ENCODE measurements around the gene MARK3.

The MARK3 gene

DNA sequence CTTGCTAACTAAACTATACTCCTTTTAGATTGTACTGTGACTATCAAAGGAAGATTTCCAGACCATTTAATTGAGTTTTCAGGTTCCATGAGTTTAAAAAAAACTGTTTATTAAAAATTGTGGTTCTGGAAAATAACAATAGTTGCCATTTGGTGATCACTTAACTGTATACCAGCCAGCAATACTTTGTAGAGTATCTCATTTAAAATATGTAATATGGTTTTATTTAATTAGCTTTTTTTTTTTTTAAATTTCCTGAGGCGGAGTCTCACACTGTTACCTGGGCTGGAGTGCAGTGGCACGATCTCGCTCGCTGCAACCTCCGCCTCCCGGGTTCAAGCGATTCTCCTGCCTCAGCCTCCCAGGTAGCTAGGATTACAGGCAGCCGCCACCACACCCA lies 7.4 kb downstream of the MARK3 start:
- DNase-seq: no peak
- intact Hi-C loops (cut with DNase I): loop anchor here (10.0 kb wide), 1 partner anchor 112 kb away; no protein-coding TSS in a partner anchor

DNA sequence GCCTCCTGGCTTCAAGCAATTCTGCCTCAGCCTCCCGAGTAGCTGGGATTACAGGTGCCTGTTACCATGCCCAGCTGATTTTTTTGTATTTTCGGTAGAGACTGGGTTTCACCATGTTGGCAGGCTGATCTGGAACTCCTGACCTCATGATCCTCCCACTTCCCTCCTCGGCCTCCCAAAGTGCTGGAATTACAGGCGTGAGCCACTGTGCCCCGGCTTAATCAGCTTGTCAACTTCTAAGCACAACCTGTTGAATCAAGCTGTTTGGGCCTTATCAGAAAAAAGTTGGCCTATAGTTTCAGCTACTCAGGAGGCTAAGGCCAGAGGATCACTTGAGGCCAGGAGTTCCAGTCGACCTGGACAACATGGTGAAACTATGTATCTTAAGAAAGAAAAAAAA lies 7.9 kb downstream of the MARK3 start:
- intact Hi-C loops (cut with DNase I): loop anchor here (10.0 kb wide), 1 partner anchor 112 kb away; no protein-coding TSS in a partner anchor
- DNase-seq: no peak

DNA sequence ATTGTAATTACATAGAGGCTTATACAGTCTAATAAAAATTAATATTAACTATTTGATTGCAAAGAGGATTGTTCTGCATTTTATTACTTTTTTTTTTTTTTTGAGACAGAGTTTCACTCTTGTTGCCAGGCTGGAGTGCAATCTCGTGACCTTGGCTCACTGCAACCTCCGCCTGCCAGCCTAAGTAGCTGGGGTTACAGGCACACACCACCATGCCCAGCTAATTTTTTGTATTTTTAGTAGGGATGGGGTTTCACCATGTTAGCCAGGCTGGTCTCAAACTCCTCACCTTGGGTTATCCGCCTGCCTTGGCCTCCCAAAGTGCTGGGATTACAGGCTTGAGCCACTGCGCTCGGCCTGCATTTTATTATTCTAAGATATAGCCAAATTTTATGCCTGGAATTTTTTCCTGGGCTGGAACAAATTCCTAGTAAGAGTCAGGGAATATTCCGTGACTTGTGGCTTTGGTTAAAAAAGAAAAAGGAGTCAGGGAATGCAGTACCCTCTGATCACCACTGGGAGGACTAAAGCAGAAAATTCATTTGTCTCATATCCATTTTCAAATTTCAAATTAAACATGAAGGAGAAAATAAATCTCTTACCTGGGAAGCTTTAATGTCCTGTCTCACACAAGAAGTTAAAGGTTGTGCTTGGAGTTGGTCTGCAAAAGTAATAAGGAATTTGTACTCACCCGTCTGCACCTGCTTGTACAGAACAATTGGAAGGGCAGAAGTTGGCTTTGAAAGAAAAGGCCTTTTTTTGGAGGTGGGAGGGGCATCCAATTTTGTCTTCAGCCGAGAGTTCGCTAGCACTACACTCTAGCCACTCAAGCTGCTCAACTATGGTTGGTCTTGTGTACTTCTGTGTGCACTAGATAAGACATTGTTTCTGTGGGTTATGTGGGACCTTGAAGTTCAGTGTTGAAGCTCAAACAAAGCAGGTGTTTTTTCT lies 8.7 kb downstream of the MARK3 start:
- no peak for DNase-seq
- intact Hi-C loops (cut with DNase I): loop anchor here (10.0 kb wide), 1 partner anchor 111 kb away; no protein-coding TSS in a partner anchor

DNA sequence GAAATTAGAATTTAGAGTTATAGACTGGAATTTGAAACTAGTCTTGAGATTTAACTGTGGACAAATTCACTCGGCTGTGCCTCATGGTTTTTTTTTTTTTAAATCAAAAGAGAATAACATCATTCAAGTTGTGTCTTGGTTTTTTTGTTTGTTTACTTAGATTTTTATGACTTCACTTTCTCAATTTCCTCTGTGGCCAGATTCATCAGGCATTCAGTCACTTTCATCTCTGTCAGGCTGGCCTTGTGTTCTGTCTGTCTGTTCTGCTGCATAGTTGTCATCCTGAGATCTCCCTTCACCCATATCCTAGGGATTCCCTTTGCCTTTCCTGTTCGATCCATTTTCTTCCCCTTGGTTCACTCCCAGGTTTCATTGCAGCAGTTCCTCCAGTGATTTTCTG lies 10.0 kb downstream of the MARK3 start:
- no peak for DNase-seq
- intact Hi-C loops (cut with DNase I): loop anchor here (10.0 kb wide), 1 partner anchor 110 kb away; no protein-coding TSS in a partner anchor

DNA sequence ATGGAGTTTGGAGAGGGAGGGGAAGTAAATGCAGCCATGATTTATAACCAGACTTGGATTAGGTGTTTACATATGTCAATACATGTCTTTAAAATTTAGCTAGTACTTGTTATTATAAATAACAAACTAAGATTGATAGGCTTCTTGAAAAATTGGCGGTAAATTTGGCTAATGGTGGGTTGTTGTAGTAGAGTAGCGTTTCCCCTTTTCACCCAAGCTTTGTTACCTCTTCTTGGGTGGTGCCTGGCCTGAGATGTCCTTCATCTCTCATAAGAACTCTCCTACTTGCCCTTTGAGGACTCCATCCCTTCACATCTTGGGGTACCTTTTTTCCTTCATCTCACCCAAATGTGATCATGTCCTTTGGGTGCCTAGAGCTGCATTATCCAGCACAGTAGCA lies 11.2 kb downstream of the MARK3 start:
- no peak for DNase-seq
- intact Hi-C loops (cut with DNase I): loop anchor here (10.0 kb wide), 1 partner anchor 108 kb away; no protein-coding TSS in a partner anchor

DNA sequence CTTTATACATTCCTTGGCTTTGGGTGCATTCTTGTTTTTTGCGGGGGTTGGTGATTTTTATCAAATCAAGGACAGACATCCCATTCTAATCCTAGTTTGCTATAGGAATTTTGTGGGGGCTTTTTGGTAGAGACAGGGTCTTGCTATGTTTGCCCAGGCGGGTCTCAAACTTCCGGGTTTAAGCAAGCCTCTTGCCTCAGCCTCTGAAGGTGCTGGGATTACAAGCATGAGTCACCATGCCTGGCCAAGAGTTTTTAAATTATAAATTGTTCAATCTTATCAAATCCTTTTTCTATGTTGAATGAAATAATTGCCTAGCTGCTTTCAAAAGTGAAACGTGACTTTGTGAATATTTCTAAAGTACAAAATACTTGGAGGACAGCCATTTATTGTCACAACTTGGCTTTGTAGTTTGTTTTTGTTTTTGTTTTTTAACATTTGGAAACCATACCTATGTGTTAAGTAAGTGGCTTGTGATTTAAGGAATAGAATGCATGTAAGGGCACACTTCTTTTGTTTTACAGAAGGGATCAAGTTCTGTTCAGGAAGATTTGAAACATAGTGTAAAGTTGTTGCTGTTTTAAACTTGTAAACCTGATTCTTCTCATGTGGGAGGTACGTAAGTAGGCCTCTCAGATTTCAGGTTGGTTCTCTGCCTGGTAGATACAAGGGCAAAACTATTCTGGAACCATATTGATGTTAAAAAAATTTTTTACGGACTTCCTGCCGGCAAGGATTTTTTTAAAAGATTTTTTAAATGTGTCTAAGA lies 13.4 kb downstream of the MARK3 start:
- intact Hi-C loops (cut with DNase I): loop anchor here (10.0 kb wide), 1 partner anchor 106 kb away; no protein-coding TSS in a partner anchor
- DNase-seq: no peak

DNA sequence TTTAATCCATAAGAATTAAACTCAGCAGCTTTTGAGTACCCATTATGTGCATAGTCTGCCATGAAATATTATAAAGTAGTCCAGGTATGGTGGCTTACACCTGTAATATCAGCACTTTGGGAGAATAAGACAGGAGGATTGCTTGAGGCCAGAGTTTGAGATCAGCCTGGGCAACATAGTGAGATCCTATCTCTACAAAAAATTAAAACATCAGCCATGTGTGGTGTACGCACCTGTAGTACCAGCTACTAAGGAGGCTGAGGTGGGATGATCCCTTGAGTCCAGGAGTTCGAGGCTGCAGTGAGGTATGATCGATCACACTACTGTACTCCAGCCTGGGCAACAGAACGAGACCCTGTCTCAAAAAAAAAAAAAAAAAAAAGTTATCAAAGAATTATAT lies 15.3 kb downstream of the MARK3 start:
- intact Hi-C loops (cut with DNase I): no loop called here
- DNase-seq: no peak

DNA sequence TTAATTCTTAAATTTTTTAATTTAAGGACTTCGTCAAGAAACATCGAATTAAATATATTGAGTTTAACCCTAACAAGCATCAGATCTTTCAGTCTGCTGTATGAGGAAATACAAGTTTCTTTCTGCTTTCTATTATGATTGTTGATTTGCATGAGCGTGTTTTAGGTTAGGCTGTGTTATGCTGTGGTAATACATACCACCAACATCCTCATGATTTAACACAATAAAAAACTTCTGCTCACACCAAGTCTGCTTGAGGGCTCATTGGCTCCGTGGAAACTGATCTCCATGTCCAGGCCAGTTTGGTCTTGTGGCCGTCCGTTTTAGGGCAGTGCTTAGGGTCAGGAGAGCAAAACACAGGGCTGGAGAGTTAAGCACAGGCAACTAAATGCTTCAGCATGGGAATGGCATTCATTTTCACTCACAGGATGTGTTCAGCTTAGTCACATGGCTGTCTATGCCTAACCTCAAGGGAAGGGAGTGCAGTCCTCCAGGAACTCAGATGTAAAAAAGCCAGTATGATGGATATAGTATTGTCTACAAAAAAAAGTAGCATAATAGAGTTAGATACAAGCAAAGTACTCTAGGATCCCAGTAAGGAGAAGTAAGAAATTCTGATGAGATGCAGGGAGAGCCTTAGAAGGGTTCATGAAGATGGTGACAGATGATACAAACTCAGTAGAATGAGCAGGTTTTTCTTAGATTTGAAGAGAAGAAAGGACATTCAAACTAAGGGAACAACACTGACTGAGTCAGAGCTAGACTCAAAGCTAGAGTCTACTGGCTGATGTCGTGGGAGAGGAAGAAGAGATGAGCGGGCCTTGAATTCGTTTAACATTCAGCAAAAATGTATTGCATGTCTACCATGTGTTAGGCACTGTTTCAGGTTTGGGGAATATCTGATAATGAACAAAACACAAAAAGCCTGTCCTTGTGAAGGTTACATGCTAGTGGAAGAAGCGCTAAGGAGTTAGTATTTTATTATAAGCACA lies 16.3 kb downstream of the MARK3 start:
- DNase-seq: no peak
- intact Hi-C loops (cut with DNase I): no loop called here

DNA sequence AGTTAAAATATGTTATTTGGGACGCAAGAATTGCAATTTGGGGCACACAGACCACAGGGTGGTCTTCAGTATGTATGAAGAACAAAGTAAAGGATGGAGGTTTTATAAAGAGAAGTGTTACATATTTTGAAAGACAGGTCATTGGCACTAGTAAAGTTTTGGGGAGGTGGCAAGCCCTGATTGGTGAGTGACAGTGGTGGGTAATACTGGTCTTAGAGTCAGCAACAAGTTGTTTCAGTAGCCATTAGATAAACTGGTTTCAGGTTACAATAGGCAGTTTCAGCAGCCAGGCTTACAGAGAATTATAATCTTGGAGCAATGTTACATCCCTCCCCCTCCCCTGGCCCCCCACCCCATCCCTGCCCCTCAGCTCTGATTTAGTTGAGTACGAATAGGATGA lies 17.5 kb downstream of the MARK3 start:
- intact Hi-C loops (cut with DNase I): no loop called here
- no peak for DNase-seq

DNA sequence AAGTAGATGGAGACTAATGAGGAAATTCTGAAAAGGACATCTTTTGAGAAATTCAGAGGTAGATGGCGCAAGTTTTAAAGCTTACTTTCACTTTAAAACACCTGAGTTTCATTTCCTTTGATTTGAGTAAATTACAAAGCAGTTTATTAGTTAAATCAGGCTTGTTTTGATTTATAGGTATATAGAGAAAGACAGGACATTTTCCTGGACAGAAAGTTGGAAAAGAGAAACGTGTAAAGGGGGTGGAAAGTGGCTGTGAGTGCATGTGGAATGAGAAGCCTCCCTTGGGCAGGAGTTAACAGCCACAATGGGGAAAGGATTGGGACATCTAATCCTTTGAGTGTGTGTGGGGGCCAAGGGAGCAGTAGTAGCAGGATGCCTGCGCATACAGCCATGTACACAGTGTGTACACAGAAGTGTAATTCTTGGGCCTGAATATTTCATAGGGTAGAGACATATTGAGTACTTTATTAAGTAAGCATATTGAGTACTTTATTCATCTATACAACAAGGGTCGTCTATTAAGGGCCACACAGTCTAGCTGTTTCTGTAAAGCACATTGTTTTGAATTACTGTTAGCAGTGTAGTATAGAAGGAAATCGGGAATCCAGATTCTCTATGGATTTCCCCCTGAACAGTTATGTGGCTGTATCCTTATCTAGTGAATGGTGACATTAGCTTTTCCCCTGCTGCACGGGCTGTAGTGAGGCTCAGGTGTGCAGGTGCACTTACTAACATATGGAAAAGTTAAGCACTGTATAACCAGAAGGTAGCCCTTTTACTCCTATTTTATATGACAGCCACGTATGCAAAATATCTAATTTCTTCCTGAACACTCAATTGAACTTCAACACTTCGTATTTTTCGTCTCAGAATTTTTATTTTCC lies 19.1 kb downstream of the MARK3 start:
- DNase-seq: no peak
- intact Hi-C loops (cut with DNase I): no loop called here

DNA sequence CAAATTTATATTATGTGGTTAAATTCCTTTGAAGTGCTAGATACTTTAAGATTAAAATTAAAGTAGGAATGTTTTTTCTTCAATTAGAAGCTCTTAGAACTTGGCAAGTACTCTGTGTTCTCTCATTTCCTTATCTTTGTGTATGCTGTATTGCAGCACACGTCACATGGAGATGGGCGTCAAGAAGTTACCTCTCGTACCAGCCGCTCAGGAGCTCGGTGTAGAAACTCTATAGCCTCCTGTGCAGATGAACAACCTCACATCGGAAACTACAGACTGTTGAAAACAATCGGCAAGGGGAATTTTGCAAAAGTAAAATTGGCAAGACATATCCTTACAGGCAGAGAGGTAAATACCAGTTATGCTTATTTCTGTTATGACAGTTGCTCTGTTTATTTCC lies 19.7 kb downstream of the MARK3 start:
- no peak for DNase-seq
- intact Hi-C loops (cut with DNase I): no loop called here

DNA sequence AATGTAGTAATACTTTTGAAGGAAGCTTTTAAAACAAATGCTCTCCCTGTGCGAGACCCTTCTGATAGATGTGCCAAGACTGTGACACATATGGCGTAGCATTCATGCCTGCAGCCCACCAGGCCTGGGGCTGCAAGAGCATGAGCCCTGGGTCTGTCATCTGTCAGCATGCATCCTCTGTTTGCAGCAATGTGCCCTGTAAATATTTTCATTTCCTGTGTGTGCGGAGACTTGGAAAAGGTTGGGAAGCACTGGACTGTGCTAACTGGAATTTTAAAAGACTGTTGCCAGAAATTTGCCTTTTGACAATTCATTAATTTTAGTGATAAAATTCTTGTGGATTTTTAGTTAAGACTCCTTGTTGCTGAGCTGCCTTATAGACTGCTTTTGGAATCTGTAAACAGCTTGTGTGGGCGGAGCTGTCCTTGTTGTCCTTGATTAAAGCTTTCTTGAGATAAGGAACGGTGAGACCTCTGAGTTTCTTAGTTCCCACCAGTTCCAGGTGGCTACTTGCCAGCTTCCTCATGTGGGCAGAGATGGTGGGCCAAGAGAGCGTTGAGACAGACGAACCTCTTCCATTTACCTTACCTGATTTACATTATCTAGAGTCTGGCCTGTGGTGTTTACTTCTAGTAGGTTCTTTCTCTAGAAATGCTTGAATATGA lies 23.4 kb downstream of the MARK3 start:
- intact Hi-C loops (cut with DNase I): no loop called here
- peak in 1 of 10 donors; percentile 40 for DNase-seq

DNA sequence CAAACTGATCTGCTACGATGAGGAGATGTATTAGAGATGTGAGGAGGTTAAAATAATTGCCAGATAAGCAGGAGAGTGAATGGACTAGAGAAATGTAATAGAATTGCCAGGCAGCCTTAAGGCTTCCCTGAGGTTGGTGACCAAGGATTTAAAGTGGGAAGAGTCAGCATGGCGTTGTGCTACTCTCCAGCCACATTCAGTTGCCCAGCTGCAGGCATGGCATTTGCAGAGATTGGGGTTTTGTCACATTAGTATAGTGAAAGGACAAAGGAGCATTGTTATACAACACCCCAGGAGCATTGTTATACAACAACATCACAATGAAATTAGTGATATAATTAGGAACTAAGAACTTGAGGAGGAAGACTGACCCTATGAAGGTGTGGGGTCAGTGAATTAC lies 31.7 kb downstream of the MARK3 start:
- DNase-seq: peak in 6 of 10 donors; percentile 28 to 84 (median 44)

DNA sequence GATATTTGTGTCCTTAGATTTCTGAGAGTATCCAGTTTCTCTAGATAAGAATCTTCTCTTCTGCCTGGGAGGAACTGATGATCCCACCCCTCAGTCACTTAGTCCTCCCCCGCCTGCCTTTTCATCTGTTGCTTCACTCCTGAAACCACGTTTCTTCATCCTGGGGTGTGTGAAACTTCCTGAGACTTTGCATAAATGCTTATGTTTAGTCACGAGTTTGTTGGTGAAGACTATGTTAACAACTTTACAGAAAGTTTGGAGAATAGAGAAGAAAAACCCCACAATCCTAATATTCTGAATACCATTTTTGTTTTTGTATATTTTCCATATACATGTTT lies 33.2 kb downstream of the MARK3 start:
- DNase-seq: no peak
- intact Hi-C loops (cut with DNase I): no loop called here

More for the DNA sequence above, 31.7 kb downstream of the MARK3 start:
- intact Hi-C loops (cut with DNase I): no loop called here

DNA sequence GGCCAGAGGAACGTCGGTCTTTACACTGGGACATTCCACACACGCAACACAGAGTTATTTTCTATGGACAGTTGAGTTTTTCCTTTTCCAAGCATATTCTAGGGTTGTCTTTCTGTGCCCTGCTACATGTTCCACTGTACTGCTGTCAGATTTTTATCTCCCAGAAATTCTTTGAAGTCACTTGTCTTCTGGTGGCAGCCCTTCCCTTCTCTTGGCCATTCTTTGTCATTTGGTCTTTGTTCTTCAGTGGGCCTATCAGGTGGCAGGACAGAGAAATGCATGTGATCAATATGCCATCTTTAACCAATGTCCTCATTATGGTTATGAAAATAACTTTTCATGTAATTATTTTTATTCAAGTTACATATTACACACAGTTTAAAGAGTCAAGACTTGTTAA lies 36.3 kb downstream of the MARK3 start:
- DNase-seq: no peak
- intact Hi-C loops (cut with DNase I): no loop called here

DNA sequence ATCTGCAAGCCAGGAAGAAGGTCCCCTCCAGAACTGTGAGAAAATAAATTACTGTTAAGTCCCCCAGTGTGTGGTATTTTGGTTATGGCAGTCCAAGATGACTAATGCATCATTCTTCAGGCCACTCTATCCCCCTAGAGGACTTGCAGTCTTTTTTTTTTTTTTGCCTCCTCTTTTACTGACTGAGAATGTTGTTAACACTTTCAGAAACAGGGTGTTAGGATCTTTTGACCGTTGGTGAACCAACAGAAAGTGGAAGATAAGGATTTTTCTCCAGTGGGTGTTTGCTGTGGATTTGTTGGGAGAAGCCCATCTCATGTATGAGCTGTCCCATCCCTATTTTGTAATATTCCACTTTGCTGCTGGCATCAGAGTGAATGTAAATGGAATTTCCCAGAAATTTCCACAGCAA lies 37.8 kb downstream of the MARK3 start:
- intact Hi-C loops (cut with DNase I): no loop called here

DNA sequence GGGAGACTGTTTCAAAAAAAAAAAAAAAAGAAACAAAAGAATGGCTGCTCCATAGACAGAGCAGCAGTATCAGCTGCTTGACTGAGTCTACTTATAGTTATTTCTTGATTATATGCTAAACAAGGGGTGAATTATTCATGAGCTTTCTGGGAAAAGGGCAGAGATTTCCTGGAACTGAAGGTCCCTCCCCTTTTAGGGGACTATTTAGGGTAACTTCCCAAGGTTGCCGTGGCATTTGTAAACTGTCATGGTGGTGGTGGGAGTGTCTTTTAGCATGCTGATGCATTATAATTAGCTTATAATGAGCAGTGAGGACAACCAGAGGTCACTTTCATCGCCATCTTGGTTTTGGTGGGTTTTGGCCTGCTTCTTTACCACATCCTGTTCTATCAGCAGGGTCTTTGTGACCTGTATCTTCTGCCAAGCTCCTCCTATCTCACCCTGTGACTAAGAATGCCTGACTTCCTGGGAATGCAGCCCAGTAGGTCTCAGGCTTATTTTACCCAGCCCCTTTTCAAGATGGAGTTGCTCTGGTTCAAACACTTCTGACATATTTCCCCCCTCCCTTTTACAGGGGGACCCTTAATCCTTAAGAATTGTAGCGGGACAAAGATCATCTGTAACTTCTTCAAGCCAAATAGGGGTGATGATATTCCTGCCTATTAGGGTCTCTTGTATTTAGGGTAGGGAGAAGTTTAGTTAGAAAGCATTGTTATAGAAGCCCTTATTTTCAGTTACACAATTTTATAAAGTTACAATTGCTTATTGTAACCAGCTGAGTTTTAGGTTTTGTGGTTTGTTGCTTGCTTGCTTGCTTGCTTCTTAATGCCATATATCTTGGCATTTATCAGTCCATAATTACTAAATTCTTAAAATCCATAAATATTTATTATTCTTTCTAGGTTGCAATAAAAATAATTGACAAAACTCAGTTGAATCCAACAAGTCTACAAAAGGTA lies 42.5 kb downstream of the MARK3 start:
- DNase-seq: no peak
- intact Hi-C loops (cut with DNase I): no loop called here

More for the DNA sequence above, 37.8 kb downstream of the MARK3 start:
- no peak for DNase-seq
